Suprapubic skin (tissue), 3 donors: ENCODE results near the gene RAB40A.

Source experiments
- CTCF ChIP-seq, 2 donors: fragments of 200-600 bp in 1 of 2; fragments of 450-650 bp in 1 of 2; sonication (generic) in 1 of 2; IDR thresholded peaks; one replicate each; pipeline ENCODE4 v1.5.1; 2016 to 2019; ENCODE audit warnings: antibody characterized with exemption in 2 of 2, mild to moderate bottlenecking in 1 of 2, moderate library complexity in 1 of 2
- POLR2A ChIP-seq, 2 donors: fragments of 450-650 bp; IDR thresholded peaks; one replicate each; pipeline ENCODE4 v1.6.1; 2017; ENCODE audit warnings: antibody characterized with exemption in 2 of 2, mild to moderate bottlenecking in 2 of 2, moderate library complexity in 2 of 2

DNA sequence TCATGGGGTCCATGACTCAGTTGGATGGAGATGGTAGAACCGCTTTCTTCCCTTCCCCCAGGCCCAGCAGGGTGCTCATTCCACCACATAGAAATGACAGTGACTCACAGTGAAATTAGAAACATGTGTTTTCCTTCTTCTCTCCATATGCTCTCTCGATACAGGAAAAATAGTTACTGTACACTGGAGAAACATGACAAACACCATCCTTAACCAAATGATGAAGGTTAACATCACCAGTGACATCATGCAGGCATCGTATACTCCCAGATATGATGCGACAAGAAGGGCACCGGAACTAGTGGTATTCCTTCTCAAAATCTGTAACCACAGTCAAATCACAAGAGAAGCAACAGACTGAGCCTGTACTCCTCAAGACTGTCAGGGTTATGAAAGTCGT, 11.7 kb upstream of the RAB40A start:
- TF ChIP-seq POLR2A (IDR thresholded peaks at IDR 0.05) (no peak), CTCF (IDR thresholded peaks at IDR 0.05) (no peak)
